ENCODE data around the gene IL4I1.

- no peak for TF ChIP-seq TAF1 (IDR thresholded peaks at IDR 0.05; ENCODE audit: low read depth, low read length)
- TF ChIP-seq POLR2AphosphoS5 (IDR thresholded peaks at IDR 0.05; ENCODE audit: low read depth, low read length) = no peak
- no peak for TF ChIP-seq POLR2A (IDR thresholded peaks at IDR 0.05; ENCODE audit: low read depth, low read length)
- TF ChIP-seq PAX5 (IDR thresholded peaks at IDR 0.05; ENCODE audit: insufficient read depth, low read length, severe bottlenecking) = no peak
- TF ChIP-seq SPI1 (IDR thresholded peaks at IDR 0.05; ENCODE audit: low read depth, low read length) = no peak
These were observed 35.6 kb downstream of the IL4I1 start for GRCh38 chr19:49861107-49861506.
